ENCODE data around the gene ACACB. TPM values are rescaled to one million over a fixed set of nuclear protein-coding genes. Genes with fewer than 3 reads are reported as not detected.

The ACACB gene
- total and polyA plus RNA-seq, 2 donors (not counting 3 experiments of a cell fraction or from before 2014, with no cell fraction given) = 1.3 to 5.7 TPM

- Histone ChIP-seq H3K27me3 (ENCODE audit: control insufficient read depth in 2 of 2, insufficient read depth in 2 of 2, low read length in 2 of 2) (no peaks in the 10 kb centered on the region), H3K27ac (ENCODE audit: insufficient read depth, low read depth, low read length) (no peak overlapping the region), H3K4me3 (replicated peaks in 1 of 3; ENCODE audit: insufficient read depth in 1 of 3, low read depth in 1 of 3, low read length in 3 of 3) (no peak overlapping the region), H3K79me2 (ENCODE audit: control insufficient read depth, insufficient read depth, low read length) (no peaks in the 10 kb centered on the region), H3K9me3 (replicated peaks; ENCODE audit: control insufficient read depth, insufficient read depth, low read length) (no peaks in the 10 kb centered on the region), H3K9ac (replicated peaks; ENCODE audit: extremely low read depth, insufficient read depth, low read length) (no peak overlapping the region), H3K36me3 (ENCODE audit: control insufficient read depth in 2 of 2, extremely low read depth in 1 of 2, insufficient read depth in 2 of 2, low read length in 2 of 2) (no peaks in the 10 kb centered on the region), H3K4me1 (ENCODE audit: control insufficient read depth, extremely low read depth, insufficient read depth, low read length) (no peaks in the 10 kb centered on the region), H4K20me1 (replicated peaks; ENCODE audit: control insufficient read depth, extremely low read depth, insufficient read depth, low read length) (no peaks in the 10 kb centered on the region), H3K9me1 (replicated peaks; ENCODE audit: control insufficient read depth, extremely low read depth, insufficient read depth, low read length) (no peaks in the 10 kb centered on the region), H3K4me2 (ENCODE audit: insufficient read depth, low read length) (no peak overlapping the region), H2AFZ (ENCODE audit: low read depth, low read length) (no peak overlapping the region)
- TF ChIP-seq FOS (IDR thresholded peaks at IDR 0.05; ENCODE audit: borderline replicate concordance, insufficient read depth, low read length) = no peak
- TF ChIP-seq MAX (IDR thresholded peaks at IDR 0.05; ENCODE audit: insufficient read depth, insufficient read length) = no peak
- TF ChIP-seq POLR2A (IDR thresholded peaks at IDR 0.05; ENCODE audit: low read depth, low read length) = no peak
- TF ChIP-seq MYC (IDR thresholded peaks at IDR 0.05; ENCODE audit: low read depth, low read length) = no peak
- TF ChIP-seq POLR2AphosphoS5 (IDR thresholded peaks at IDR 0.05; ENCODE audit: insufficient read depth, low read depth, low read length) = no peak
- TF ChIP-seq JUN (IDR thresholded peaks at IDR 0.05; ENCODE audit: borderline replicate concordance, insufficient read depth, insufficient read length, low read depth) = no peak
- no peak for TF ChIP-seq EZH2 (IDR thresholded peaks at IDR 0.05; ENCODE audit: borderline replicate concordance, low read depth, low read length, severe bottlenecking)
- no peak for TF ChIP-seq GATA2 (IDR thresholded peaks at IDR 0.05; ENCODE audit: insufficient read depth, insufficient read length, low read depth, low read length)
- TF ChIP-seq CTCF (IDR thresholded peaks at IDR 0.05; ENCODE audit: extremely low read depth in 1 of 2, insufficient read depth in 1 of 2, low read depth in 1 of 2, low read length in 2 of 2) = no peak
- dilution Hi-C loops (cut with MboI; ENCODE audit: extremely low pct_ligation_motif_present, low sequenced_read_pairs) (no loop called here), intact Hi-C loops (cut with micrococcal nuclease) (no loop called here)
- CTCF ChIA-PET = no interaction called here
- DNase-seq (ENCODE audit: low read depth, low spot score) (no peak), FAIRE-seq (no peak)
- POLR2A ChIA-PET = no interaction called here
- BruUV-seq (replicated peaks) = no TSS peak
Measured at GRCh38 chr12:109160873-109161272, 44.5 kb downstream of the ACACB start.

Measured in endothelial cell of umbilical vein (primary cell).